HEK293T (cell line): ENCODE data around the gene LRRC1.

Source experiments
- ARNT ChIP-seq: fragments of 450-650 bp; IDR thresholded peaks from 2 replicates; pipeline ENCODE4 v1.6.1; 2017; ENCODE audit warnings: mild to moderate bottlenecking
- BHLHE40 ChIP-seq: fragments of 450-650 bp; IDR thresholded peaks from 2 replicates; pipeline ENCODE4 v1.6.1; 2016; ENCODE audit warnings: mild to moderate bottlenecking, moderate library complexity, borderline replicate concordance
- ELF4 ChIP-seq: fragments of 450-650 bp; IDR thresholded peaks from 2 replicates; pipeline ENCODE4 v1.6.1; 2017; ENCODE audit warnings: antibody characterized with exemption
- FOXA1 ChIP-seq: fragments of 450-650 bp; IDR thresholded peaks from 2 replicates; pipeline ENCODE4 v1.6.1; 2016; ENCODE audit warnings: mild to moderate bottlenecking
- FOXM1 ChIP-seq: fragments of 450-650 bp; IDR thresholded peaks from 2 replicates; pipeline ENCODE4 v1.6.1; 2017; ENCODE audit warnings: mild to moderate bottlenecking, borderline replicate concordance
- HDGF ChIP-seq: fragments of 450-650 bp; IDR thresholded peaks from 2 replicates; pipeline ENCODE4 v1.6.1; 2017; ENCODE audit warnings: antibody characterized with exemption, borderline replicate concordance
- LEF1 ChIP-seq: fragments of 450-650 bp; IDR thresholded peaks from 2 replicates; pipeline ENCODE4 v1.6.1; 2017; ENCODE audit warnings: mild to moderate bottlenecking, borderline replicate concordance
- SP1 ChIP-seq: fragments of 450-650 bp; IDR thresholded peaks from 2 replicates; pipeline ENCODE4 v1.6.1; 2017
- SUZ12 ChIP-seq: fragments of 450-650 bp; IDR thresholded peaks from 2 replicates; pipeline ENCODE4 v1.6.1; 2016; ENCODE audit warnings: mild to moderate bottlenecking
- TARDBP ChIP-seq: fragments of 450-650 bp; IDR thresholded peaks from 2 replicates; pipeline ENCODE4 v1.6.1; 2016
- TF ChIP-seq, protein P1 (sequence below): fragments of 450-650 bp; IDR thresholded peaks from 2 replicates; pipeline ENCODE4 v1.6.1; 2016

DNA sequence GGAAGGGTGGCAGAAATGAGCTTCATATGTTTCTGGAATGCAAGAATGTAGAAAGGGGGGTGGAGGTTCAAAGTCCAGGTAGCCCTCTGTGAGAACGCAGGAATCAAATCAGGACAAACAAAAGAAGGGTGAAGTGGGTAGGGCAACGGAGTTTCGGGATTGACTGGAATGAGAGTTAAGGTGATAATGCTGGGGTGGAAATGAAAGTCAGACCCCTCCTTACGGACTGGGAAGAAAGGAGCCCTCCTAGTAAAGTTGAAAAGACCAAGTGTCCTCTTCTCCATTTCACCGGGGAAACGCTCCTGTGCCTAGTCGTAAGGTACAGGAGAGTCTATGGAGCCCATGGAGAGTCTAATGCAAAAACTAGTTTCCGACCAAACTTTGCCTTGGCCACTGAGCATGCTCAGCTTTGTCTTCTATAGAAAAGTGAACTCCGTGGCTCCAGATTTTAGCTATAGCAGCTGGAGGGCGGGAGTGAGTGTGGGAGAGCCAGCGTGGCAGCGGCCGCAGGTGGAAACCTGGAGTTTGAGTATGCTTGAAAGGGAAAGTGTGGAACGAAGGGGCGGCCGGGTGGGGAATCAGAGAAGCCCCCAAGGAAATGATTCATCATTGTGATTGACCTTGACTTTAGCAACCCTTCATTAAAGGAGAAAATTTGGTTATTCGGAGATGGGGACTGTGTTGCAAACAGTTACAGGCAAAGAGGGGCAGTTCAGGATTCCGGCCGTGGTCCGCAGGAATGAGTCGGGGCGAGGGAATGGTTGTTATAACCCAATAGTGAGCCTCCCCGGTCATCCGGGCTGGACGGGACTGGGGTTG lies 1.3 kb upstream of the LRRC1 start:
- TF ChIP-seq BHLHE40 = no peak
- no peak for TF ChIP-seq ARNT
- TF ChIP-seq, protein P1, sequence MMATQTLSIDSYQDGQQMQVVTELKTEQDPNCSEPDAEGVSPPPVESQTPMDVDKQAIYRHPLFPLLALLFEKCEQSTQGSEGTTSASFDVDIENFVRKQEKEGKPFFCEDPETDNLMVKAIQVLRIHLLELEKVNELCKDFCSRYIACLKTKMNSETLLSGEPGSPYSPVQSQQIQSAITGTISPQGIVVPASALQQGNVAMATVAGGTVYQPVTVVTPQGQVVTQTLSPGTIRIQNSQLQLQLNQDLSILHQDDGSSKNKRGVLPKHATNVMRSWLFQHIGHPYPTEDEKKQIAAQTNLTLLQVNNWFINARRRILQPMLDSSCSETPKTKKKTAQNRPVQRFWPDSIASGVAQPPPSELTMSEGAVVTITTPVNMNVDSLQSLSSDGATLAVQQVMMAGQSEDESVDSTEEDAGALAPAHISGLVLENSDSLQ = no peak
- no peak for TF ChIP-seq TARDBP
- TF ChIP-seq FOXA1 = no peak
- no peak for TF ChIP-seq SUZ12
- TF ChIP-seq SP1 = no peak
- TF ChIP-seq FOXM1 = peak; percentile 47; the same call in 1 of the 2 replicates
- no peak for TF ChIP-seq HDGF
- no peak for TF ChIP-seq ELF4
- no peak for TF ChIP-seq LEF1
